HG03439 (cell line): Measurements from ENCODE around the gene ITPK1.

Source experiments
- ATAC-seq: cut with Tn5 transposase; IDR thresholded peaks from one replicate; pipeline ENCODE4 v1.9.1; 2021; ENCODE audit warnings: mild to moderate bottlenecking, moderate library complexity; ENCODE audit not compliant: unreplicated experiment

ITPK1 gene

GRCh38 chr14:92974541-92975345 lies 141.0 kb downstream of the ITPK1 start:
- no peak for ATAC-seq

GRCh38 chr14:92973798-92974372 lies 141.8 kb downstream of the ITPK1 start:
- ATAC-seq = no peak

- no peak for ATAC-seq
Measured at GRCh38 chr14:92973261-92973797, 142.4 kb downstream of the ITPK1 start.

- ATAC-seq = no peak
Measured at GRCh38 chr14:92971601-92972180, 144.0 kb downstream of the ITPK1 start.

GRCh38 chr14:92970271-92970670 lies 145.5 kb downstream of the ITPK1 start:
- no peak for ATAC-seq

- ATAC-seq = no peak
Measured at GRCh38 chr14:92969871-92970270, 145.9 kb downstream of the ITPK1 start.

GRCh38 chr14:92969430-92969829 lies 146.3 kb downstream of the ITPK1 start:
- ATAC-seq = no peak

- no peak for ATAC-seq
Measured at GRCh38 chr14:92968291-92969020, 147.3 kb downstream of the ITPK1 start.

GRCh38 chr14:92967346-92967926 lies 148.3 kb downstream of the ITPK1 start:
- no peak for ATAC-seq

- ATAC-seq = no peak
Measured at GRCh38 chr14:92965281-92965680, 150.4 kb downstream of the ITPK1 start.

- no peak for ATAC-seq
Measured at GRCh38 chr14:92964124-92965109, 151.3 kb downstream of the ITPK1 start.

GRCh38 chr14:92963301-92964123 lies 152.2 kb downstream of the ITPK1 start:
- no peak for ATAC-seq

- no peak for ATAC-seq
Measured at GRCh38 chr14:92962831-92963095, 153.0 kb downstream of the ITPK1 start.

- ATAC-seq = no peak
Measured at GRCh38 chr14:92962031-92962830, 153.5 kb downstream of the ITPK1 start.

GRCh38 chr14:92961567-92961855 lies 154.2 kb downstream of the ITPK1 start:
- ATAC-seq = no peak

GRCh38 chr14:92960706-92961566 lies 154.8 kb downstream of the ITPK1 start:
- ATAC-seq = no peak
